NCI-H1694 (cell line): ENCODE results near the gene SPEN.
"Not testable (repeated sequence)": the region's sequence is repeated elsewhere in the genome, so short reads cannot be mapped to it uniquely, and the experiment has no call there.

Experiments used
- DNase-seq: peaks from one replicate; lab custom pipeline; 2025; lab: John Stamatoyannopoulos, UW

Gene SPEN

GRCh38 chr1:15896841-15897610 lies 49.5 kb downstream of the SPEN start:
- DNase-seq: not testable (repeated sequence)

GRCh38 chr1:15899266-15899665 lies 51.8 kb downstream of the SPEN start:
- DNase-seq: no peak

DNA sequence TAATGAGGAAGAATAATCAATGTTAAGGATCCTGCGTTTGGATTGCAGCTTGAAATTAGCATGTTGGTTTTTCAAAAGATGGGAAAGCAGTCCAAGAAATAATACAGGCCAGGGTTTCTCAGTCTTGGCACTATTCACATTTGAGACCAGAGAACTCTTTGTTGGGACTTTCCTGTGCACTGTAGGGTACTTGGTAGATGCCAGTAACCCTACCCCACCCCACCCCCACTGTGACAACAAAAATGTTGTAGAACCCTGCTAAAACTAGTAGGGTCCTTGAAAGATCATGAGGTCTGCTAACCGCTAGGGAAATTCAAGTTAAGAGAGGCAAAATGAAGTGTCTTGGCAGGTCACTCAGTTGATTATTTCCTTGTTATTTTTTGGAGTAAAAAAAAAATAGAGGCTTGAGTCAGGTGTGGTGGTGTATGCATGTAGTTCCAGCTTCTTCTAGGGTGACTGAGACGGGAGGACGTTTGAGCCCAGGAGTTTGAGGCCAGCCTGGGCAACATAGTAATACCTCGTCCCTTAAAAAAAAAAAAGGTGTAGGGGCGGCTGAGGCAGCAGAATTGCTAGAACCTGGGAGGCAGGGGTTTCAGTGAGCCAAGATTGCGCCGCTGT lies 53.3 kb downstream of the SPEN start:
- no peak for DNase-seq

GRCh38 chr1:15902882-15903281 lies 55.4 kb downstream of the SPEN start:
- no peak for DNase-seq

GRCh38 chr1:15908597-15908996 lies 61.1 kb downstream of the SPEN start:
- no peak for DNase-seq

GRCh38 chr1:15911141-15911540 lies 63.6 kb downstream of the SPEN start:
- DNase-seq: no peak

DNA sequence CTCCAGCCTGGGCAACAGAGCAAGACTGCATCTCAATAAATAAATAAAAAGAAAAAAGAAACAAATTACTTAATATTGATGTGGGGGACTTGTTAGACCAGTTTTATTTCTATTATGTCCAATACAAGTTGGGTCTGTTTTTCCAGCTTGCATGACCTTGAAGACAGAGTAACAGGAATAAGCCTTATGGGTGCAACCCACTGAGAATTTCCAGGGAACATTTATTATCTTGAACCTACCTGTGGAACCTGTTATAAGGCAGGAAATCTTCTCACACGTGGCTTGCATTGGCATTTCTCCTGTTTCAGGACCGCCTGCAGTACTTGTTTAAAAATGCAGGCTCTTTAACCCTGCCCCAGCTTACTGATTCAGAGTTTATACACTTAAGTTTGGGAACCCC lies 64.4 kb downstream of the SPEN start:
- DNase-seq: no peak

DNA sequence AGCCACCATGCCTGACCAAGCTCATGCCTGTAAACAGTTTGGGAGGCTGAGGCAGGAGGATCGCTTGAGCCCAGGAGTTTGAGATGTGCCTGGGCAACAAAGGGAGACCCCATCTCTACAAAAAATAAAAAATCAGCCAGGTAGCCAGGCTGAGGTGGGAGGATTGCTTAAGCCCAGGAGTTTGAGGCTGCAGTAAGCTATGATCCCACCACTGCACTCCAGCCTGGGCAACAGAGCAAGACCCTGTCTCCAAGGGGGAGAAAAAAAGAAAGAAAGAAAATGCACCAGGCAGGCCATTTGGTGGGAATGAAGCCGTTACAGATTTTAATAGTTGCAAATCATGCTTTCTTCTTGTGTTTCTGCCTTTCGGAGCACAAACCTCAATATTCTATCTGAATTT lies 66.1 kb downstream of the SPEN start:
- DNase-seq: not testable (repeated sequence)

GRCh38 chr1:15915991-15916390 lies 68.5 kb downstream of the SPEN start:
- DNase-seq: no peak

GRCh38 chr1:15916417-15916816 lies 68.9 kb downstream of the SPEN start:
- DNase-seq: no peak

DNA sequence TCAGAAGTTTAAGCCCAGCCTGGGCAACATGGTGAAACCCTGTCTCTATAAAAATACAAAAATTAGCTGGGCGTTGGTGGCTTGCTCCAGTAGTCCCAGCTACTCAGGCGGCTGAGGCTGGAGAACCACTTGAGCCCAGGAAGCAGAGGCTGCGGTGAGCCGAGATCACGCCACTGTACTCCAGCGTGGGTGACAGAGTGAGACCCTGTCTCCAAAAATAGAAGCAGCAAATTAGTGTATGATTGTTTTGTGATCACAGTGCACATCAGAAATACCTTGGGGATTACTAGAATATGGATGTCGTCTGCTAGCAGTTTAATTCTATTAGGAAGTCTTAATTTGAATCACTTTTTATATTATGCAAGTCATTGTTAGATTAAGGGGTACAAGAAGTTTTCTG lies 69.4 kb downstream of the SPEN start:
- no peak for DNase-seq

- DNase-seq: no peak
Measured at GRCh38 chr1:15918962-15919715, 71.6 kb downstream of the SPEN start.

DNA sequence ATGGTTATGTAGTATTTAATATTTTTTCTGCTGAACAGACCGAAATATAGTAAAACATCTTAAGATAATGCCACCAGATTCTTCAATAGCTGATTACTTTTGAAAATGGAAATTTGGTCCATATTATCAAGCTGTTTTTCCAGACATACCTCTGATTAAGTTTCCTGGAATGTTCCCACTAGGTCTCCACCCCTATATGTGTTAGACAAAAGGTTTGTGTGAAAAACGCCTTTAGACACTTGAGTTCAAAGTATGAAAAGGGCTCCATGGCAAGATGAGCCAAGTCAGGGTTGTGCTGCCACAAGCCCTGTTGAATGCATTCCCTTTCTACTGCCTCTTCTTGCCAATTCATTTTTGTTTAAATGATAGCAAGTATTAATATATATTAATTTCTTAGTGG lies 75.7 kb downstream of the SPEN start:
- DNase-seq: no peak

- DNase-seq: not testable (repeated sequence)
Measured at GRCh38 chr1:15926448-15926847, 78.9 kb downstream of the SPEN start.

GRCh38 chr1:15928971-15929965 lies 81.8 kb downstream of the SPEN start:
- DNase-seq: no peak

- no peak for DNase-seq
Measured at GRCh38 chr1:15931401-15931800, 83.9 kb downstream of the SPEN start.

DNA sequence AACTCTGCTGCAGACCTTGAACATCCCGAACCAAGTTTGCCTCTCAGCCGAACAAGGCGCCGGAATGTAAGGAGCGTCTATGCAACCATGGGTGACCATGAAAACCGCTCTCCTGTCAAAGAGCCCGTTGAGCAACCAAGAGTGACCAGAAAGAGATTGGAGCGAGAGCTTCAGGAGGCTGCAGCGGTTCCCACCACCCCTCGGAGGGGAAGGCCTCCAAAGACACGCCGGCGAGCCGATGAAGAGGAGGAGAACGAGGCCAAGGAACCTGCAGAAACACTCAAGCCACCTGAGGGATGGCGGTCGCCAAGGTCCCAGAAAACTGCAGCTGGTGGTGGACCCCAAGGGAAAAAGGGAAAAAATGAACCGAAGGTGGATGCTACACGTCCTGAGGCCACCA lies 84.4 kb downstream of the SPEN start:
- no peak for DNase-seq

- DNase-seq: no peak
Measured at GRCh38 chr1:15932612-15933011, 85.1 kb downstream of the SPEN start.

DNA sequence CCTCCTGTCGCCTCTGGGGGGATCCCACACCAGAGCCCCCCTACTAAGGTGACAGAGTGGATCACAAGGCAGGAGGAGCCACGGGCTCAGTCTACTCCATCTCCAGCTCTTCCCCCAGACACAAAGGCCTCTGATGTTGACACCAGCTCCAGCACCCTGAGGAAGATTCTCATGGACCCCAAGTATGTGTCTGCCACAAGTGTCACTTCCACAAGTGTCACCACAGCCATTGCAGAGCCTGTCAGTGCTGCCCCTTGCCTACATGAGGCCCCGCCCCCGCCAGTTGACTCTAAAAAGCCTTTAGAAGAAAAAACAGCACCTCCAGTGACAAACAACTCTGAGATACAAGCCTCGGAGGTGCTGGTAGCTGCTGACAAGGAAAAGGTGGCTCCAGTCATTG lies 86.2 kb downstream of the SPEN start:
- DNase-seq: no peak

DNA sequence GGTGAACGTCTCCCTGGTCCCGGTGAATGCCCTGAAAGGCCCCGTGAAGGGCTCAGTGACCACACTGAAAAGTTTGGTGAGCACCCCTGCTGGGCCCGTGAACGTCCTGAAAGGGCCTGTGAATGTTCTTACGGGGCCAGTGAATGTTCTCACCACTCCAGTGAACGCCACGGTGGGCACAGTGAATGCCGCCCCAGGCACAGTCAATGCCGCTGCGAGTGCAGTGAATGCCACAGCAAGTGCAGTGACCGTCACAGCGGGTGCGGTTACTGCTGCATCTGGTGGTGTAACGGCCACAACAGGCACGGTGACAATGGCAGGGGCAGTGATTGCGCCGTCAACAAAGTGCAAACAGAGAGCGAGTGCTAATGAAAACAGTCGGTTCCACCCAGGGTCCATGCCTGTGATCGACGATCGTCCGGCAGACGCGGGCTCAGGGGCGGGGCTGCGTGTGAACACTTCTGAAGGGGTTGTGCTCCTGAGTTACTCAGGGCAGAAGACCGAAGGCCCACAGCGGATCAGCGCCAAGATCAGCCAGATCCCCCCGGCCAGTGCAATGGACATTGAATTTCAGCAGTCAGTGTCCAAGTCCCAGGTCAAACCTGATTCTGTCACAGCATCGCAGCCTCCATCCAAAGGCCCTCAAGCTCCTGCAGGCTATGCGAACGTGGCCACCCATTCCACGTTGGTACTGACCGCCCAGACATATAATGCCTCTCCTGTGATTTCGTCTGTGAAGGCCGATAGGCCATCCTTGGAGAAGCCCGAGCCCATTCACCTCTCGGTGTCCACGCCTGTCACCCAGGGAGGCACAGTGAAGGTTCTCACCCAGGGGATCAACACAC lies 86.9 kb downstream of the SPEN start:
- no peak for DNase-seq
